ENCODE results near the gene C4orf46. TPM values are rescaled to one million over a fixed set of nuclear protein-coding genes. Genes with fewer than 3 reads are reported as not detected.

The C4orf46 gene
- total and polyA plus RNA-seq, 10 of the 15 experiments (the other 5 are each of a cell fraction or from before 2014, with no cell fraction given), result 9.3 to 40.2 (median 20.5) TPM

- TF ChIP-seq TARDBP (IDR thresholded peaks at IDR 0.05; ENCODE audit: borderline replicate concordance) (no peak), RCOR1 (conservative IDR thresholded peaks at IDR 0.05; ENCODE audit: low read depth, low read length) (no peak)
- Histone ChIP-seq H3K4me3 (no peak overlapping the region), H3K9me3 (replicated peaks; ENCODE audit: control insufficient read depth, insufficient read depth, low read length) (no peaks in the 10 kb centered on the region), H2AFZ (ENCODE audit: control insufficient read depth, low read depth, low read length) (no peak overlapping the region), H3K4me1 (ENCODE audit: control insufficient read depth, insufficient read depth, low read length) (no peaks in the 10 kb centered on the region), H3K79me2 (ENCODE audit: control insufficient read depth, insufficient read depth, low read length) (no peaks in the 10 kb centered on the region), H3K9ac (ENCODE audit: control insufficient read depth, insufficient read depth, low read length) (no peak overlapping the region), H3K27me3 (replicated peaks in 1 of 2; ENCODE audit: control insufficient read depth in 2 of 2, insufficient read depth in 2 of 2, low read length in 1 of 2) (no peaks in the 10 kb centered on the region), H3K4me2 (ENCODE audit: control insufficient read depth, insufficient read depth) (no peak overlapping the region), H4K20me1 (ENCODE audit: control insufficient read depth, insufficient read depth) (no peaks in the 10 kb centered on the region), H3K36me3 (ENCODE audit: control insufficient read depth in 2 of 2, insufficient read depth in 2 of 2, low read length in 1 of 2) (no peaks in the 10 kb centered on the region), H3K27ac (ENCODE audit: control insufficient read depth, insufficient read depth) (no peak overlapping the region)
- 54% methylated on average over 1 of the region's 1 CpG for WGBS (ENCODE audit: insufficient coverage, insufficient replicate concordance, low lambda C conversion rate, missing lambda C conversion rate)
- ChIA-PET CTCF (interaction anchor here (1.7 kb wide), 1 partner anchor 8 kb away, joined by 4 read pairs; no protein-coding TSS in a partner anchor), SMC1A (ENCODE audit: uncharacterized antibody, unreplicated experiment) (no interaction called here), POLR2A (interaction anchor here (1.0 kb wide), 1 partner anchor 25 kb away, joined by 3 read pairs; no protein-coding TSS in a partner anchor), RAD21 (ENCODE audit: unreplicated experiment) (no interaction called here)
- DNase-seq (ENCODE audit: low read depth, low spot score) (no peak), FAIRE-seq (no peak), ATAC-seq (no peak)
- BruUV-seq (replicated peaks), result no TSS peak
- intact Hi-C loops (cut with micrococcal nuclease; ENCODE audit: unreplicated experiment), result no loop called here
- in situ Hi-C loops (cut with MboI), result no loop called here
These were observed 15.2 kb downstream of the C4orf46 start for GRCh38 chr4:158656439-158656838.

- Histone ChIP-seq H3K4me2 (ENCODE audit: control insufficient read depth, insufficient read depth) (peak overlapping the region; percentile 48), H3K36me3 (ENCODE audit: control insufficient read depth in 2 of 2, insufficient read depth in 2 of 2, low read length in 1 of 2) (no peaks in the 10 kb centered on the region), H3K9me3 (replicated peaks; ENCODE audit: control insufficient read depth, insufficient read depth, low read length) (no peaks in the 10 kb centered on the region), H2AFZ (ENCODE audit: control insufficient read depth, low read depth, low read length) (peak overlapping the region; percentile 54), H3K4me3 (no peak overlapping the region), H3K9ac (ENCODE audit: control insufficient read depth, insufficient read depth, low read length) (no peak overlapping the region), H3K27ac (ENCODE audit: control insufficient read depth, insufficient read depth) (no peak overlapping the region), H3K27me3 (replicated peaks in 1 of 2; ENCODE audit: control insufficient read depth in 2 of 2, insufficient read depth in 2 of 2, low read length in 1 of 2) (no peaks in the 10 kb centered on the region), H4K20me1 (ENCODE audit: control insufficient read depth, insufficient read depth) (no peaks in the 10 kb centered on the region), H3K79me2 (ENCODE audit: control insufficient read depth, insufficient read depth, low read length) (no peaks in the 10 kb centered on the region), H3K4me1 (ENCODE audit: control insufficient read depth, insufficient read depth, low read length) (no peaks in the 10 kb centered on the region)
- no peak for DNase-seq (ENCODE audit: low read depth, low spot score)
- ChIA-PET POLR2A (no interaction called here), CTCF (no interaction called here), SMC1A (ENCODE audit: uncharacterized antibody, unreplicated experiment) (interaction anchor here (1.3 kb wide), 1 partner anchor 17 kb away, joined by 3 read pairs; no protein-coding TSS in a partner anchor), RAD21 (ENCODE audit: unreplicated experiment) (no interaction called here)
- no peak for ATAC-seq
- BruUV-seq (replicated peaks), result no TSS peak
- no peak for TF ChIP-seq BMI1 (IDR thresholded peaks at IDR 0.05; ENCODE audit: borderline replicate concordance)
- TF ChIP-seq BHLHE40 (IDR thresholded peaks at IDR 0.05; ENCODE audit: borderline replicate concordance in 1 of 2, low read depth in 2 of 2, low read length in 1 of 2), result peak in 1 of 2 experiments; percentile 60; a peak in 2 of 4 replicates
- intact Hi-C loops (cut with micrococcal nuclease; ENCODE audit: unreplicated experiment), result no loop called here
- peak; percentile 81 for FAIRE-seq
- in situ Hi-C loops (cut with MboI), result no loop called here
- 0% methylated on average over 2 of the region's 2 CpGs for WGBS (ENCODE audit: insufficient coverage, insufficient replicate concordance, low lambda C conversion rate, missing lambda C conversion rate)
These were observed 18.8 kb downstream of the C4orf46 start for GRCh38 chr4:158652920-158653319.

All from GM12878 (cell line).